Measurements from ENCODE around the gene MAP7D1. TPM values are rescaled to one million over a fixed set of nuclear protein-coding genes. Genes with fewer than 3 reads are reported as not detected.
A peak's percentile ranks its signal among the peaks of the same experiment; 100 is the strongest.

The MAP7D1 gene
- total RNA-seq, 1 donor, result 114 TPM

GRCh38 chr1:36203027-36203553 lies 47.1 kb downstream of the MAP7D1 start:
- no peak for TF ChIP-seq CTCF (IDR thresholded peaks at IDR 0.05; ENCODE audit: insufficient read depth, low read length)
- no peak for DNase-seq (ENCODE audit: low read depth)
- no peak overlapping the region for H3K4me3 ChIP-seq (ENCODE audit: low read depth, low read length)

DNA sequence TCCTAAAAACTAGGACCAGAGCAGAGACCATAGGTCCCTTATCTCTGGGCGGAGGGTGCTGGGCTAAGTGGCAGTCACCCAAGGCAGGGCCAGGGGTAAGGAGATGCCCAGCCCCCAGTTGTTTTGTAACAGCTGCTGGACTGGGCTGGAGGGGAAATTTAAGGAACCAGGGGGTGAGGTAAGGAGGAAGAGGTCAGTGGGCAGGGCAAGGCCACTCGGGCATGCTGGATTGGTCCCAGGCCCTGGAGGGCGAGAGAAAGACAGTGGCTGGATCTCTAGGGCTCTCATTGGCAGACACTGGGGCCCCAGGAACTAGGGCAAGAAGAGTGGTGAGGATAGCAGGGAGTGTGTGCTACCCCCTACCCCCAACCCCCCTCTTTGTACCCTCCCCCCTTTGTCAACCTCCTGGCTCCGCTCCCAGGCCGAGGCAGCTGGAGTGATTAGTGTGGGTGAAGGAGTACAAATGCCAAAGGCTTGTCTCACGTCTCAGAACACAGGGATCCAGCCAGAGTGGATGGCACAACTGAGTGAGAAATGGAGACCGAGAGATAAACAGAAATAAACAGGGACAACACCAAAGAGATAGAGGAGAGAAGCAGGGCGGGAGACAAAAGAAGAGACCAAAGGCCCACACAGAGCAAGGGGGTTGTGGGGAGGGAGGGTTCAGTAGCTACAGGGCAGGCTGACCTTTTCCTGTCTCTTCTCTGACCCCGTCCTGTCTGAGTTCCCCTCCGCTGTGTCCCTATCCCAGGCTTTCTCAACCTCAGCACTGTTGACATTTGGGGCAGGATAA lies 47.8 kb downstream of the MAP7D1 start:
- H3K4me3 ChIP-seq (ENCODE audit: low read depth, low read length), result no peak overlapping the region
- DNase-seq (ENCODE audit: low read depth), result no peak
- no peak for TF ChIP-seq CTCF (IDR thresholded peaks at IDR 0.05; ENCODE audit: insufficient read depth, low read length)

DNA sequence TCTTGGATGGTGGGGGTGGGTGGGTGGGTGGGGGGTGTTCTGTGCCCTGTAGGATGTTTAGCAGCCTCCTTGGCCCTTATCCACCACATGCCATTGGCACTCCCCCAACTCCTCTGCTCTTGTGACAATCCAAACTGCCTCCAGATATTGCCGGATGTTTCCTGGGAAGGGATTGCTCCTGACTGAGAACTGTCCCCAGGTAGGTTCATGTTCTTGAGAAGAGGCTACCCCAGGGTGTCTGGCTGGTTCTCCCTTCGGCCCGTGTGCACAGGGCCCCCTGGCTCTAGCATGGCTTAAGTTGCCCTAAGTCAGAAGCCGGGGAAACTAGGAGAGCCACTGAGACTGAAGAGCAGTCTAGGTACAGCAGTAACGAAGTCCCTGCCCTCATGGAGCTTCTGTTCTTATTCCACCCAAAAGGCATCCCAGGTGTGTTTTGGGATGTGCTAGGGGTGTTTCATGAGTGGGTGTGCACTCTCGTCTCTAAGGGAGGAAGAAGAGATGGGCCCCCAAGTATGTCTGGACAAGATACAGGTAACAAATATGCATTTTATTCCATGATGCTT lies 48.5 kb downstream of the MAP7D1 start:
- no peak for DNase-seq (ENCODE audit: low read depth)
- no peak for TF ChIP-seq CTCF (IDR thresholded peaks at IDR 0.05; ENCODE audit: insufficient read depth, low read length)
- no peak overlapping the region for H3K4me3 ChIP-seq (ENCODE audit: low read depth, low read length)

DNA sequence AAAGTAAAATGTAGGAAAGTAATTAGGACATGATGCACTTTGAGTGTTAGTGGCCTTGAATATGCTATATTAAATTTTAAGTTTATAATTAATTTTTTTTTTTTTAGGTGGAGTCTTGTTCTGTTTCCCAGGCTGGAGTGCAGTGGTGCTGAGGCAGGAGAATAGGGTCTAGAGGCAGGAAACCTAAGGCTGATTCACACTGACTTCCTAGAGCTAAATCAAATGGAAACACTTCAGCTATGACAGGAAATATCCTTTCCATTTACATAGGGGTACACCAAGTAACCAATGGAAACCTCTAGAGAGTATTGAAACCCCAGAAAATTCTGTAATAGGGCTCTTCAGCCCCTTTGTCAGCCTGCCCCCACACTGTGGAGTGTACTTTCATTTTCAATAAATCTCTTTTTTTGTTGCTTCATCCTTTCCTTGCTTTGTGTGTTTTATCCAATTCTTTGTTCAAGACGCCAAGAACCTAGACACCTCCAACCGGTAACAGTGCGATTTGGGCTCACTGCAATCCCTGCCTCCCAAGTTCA lies 50.4 kb downstream of the MAP7D1 start:
- TF ChIP-seq CTCF (IDR thresholded peaks at IDR 0.05; ENCODE audit: insufficient read depth, low read length), result no peak
- DNase-seq (ENCODE audit: low read depth), result no peak
- H3K4me3 ChIP-seq (ENCODE audit: low read depth, low read length), result no peak overlapping the region

GRCh38 chr1:36207339-36207738 lies 51.4 kb downstream of the MAP7D1 start:
- DNase-seq (ENCODE audit: low read depth), result peak; percentile 92
- TF ChIP-seq CTCF (IDR thresholded peaks at IDR 0.05; ENCODE audit: insufficient read depth, low read length), result no peak
- no peak overlapping the region for H3K4me3 ChIP-seq (ENCODE audit: low read depth, low read length)

GRCh38 chr1:36208978-36209703 lies 53.2 kb downstream of the MAP7D1 start:
- no peak overlapping the region for H3K4me3 ChIP-seq (ENCODE audit: low read depth, low read length)
- DNase-seq (ENCODE audit: low read depth), result peak; percentile 28
- no peak for TF ChIP-seq CTCF (IDR thresholded peaks at IDR 0.05; ENCODE audit: insufficient read depth, low read length)

Measured in fibroblast of the aortic adventitia (primary cell).